Gastroesophageal sphincter (tissue), 2 donors: ENCODE results near the gene CYS1.

Experiments
- EP300 ChIP-seq: sonication (generic); formaldehyde crosslinking; IDR thresholded peaks from one replicate; pipeline ENCODE4 v1.6.1; 2017; ENCODE audit warnings: antibody characterized with exemption, mild to moderate bottlenecking
- POLR2AphosphoS5 ChIP-seq: sonication (generic); formaldehyde crosslinking; IDR thresholded peaks from one replicate; pipeline ENCODE4 v1.6.1; 2017; ENCODE audit warnings: antibody characterized with exemption

DNA sequence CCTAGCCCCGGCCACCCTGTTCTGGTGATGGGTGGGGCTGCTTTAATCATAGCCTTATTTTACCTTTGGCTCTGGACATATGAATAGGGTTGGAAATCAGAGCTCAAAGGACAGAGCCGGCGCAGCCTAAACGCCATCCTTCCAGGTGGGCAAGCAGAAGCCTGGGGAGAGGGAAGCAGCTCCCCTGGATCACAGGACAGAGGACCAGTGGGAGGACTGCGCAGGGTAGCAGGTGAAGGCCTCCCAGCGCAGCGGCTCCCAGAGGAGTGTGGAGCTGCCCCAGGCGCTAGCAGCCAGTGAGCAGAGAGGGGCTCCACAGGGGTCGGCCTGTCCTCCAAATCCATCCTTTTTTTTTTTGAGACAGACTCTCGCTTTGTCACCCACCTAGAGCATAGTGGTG is 16.4 kb upstream of the CYS1 start:
- TF ChIP-seq POLR2AphosphoS5 = no peak
- TF ChIP-seq EP300 = no peak
